Lung microvascular endothelial cell (primary cell): ENCODE measurements around the gene RXRB. TPM values are rescaled to one million over a fixed set of nuclear protein-coding genes. Genes with fewer than 3 reads are reported as not detected.

Experiments
- DNase-seq, 2 donors: peaks; one replicate each; pipeline versions ENCODE4 v3.0.0 to v3.0.0-alpha.2; 2010; ENCODE audit warnings: low read depth in 2 of 2
- total RNA-seq: library from RNA; depleted of rRNA; stranded (reverse); fragments of >200 nt; gene quantifications from 2 replicates; pipeline ENCODE4 v1.2.1, GENCODE V29; 2014

RXRB gene
- total RNA-seq, 1 donor from 2014 or later, result 18.3 TPM

DNA sequence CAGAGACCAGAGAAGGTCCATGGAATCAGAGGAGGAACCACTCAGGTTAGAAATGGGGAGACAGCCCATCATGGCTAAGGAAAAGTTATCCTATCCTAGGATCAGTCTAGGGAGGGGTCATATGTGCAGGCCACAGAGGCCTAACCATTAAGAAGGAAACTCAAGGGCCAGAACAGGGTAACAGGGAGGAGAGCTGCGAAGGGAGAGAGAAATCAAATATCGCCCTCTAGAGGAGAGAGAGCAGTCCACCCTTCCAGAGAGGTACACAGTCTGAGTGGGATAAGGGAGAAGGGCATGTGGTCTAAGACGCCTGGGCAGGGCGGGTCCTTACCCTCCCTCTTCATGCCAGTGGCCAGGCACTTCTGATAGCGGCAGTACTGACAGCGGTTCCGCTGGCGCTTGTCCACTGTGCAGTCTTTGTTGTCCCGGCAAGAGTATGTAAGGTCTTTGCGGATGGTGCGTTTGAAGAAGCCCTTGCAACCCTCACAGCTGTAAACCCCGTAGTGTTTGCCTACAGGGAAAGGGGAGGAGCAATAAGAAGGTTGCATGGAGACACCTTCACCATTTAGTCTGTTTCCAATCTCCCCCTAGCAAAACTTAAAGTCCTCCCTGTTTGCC is 2.9 kb downstream of the RXRB start:
- DNase-seq, result peak; percentile 61 to 69

- no peak for DNase-seq
These were observed 4.9 kb downstream of the RXRB start for GRCh38 chr6:33195304-33196165.

- no peak for DNase-seq
These were observed 6.0 kb downstream of the RXRB start for GRCh38 chr6:33194431-33194979.

DNA sequence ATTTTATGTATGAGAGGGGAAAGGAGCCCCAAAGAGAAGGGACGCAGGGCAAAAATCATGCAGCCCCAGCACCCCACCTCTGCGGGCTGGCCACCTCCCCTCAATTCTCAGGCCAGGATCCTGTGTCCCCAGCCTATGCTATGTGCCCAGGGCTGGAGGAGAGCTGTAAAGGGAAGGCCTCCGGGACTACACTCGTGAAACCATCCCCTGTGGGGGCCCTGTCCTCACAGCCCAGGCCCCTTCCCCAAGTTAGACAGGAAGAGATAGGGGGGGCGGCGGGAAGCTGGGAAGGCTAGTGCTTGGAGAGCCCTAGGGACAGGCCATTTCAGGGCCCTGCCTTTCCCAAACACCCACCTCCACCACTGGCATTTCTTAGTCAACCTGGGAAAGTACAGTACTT is 6.8 kb downstream of the RXRB start:
- DNase-seq, result no peak

- DNase-seq, result no peak
These were observed 7.5 kb downstream of the RXRB start for GRCh38 chr6:33192671-33193602.

DNA sequence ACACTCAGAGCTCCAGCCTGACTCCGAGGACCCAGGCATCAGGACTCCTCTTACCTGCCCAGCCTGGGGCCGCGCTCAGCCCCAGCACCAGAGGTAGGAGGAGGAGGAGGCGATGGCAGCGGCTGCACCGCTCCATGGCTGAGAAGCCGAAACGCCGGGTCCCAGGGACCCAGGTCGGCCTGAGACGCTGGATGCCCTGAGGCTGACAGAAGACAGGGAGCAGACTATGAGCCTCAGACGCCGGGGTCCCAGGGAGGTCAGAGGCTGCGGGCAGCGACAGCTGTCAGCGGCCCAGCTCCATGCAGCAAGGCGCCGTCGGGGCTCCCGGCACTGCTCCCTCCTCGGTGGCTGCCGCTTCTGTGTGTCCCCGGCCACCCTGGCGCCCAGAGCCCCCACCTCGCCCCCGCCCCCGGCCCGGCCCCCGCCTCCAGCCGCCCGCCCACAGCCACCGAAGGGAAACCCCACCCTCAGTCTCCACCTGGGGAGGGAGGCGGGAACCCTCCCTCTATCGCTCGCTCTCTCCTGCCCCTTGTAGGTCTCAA is 8.3 kb downstream of the RXRB start, which contains the start of gene COL11A2:
Gene COL11A2 (minus strand): TSS at position 363 of the 542 bp plus-strand sequence. CDS start 227 bp downstream, at position 136.
- no peak for DNase-seq

GRCh38 chr6:33191383-33192104 is 8.9 kb downstream of the RXRB start:
- DNase-seq, result peak in 1 of 2 donors; percentile 58

- no peak for DNase-seq
These were observed 9.9 kb downstream of the RXRB start for GRCh38 chr6:33190504-33191107.

DNA sequence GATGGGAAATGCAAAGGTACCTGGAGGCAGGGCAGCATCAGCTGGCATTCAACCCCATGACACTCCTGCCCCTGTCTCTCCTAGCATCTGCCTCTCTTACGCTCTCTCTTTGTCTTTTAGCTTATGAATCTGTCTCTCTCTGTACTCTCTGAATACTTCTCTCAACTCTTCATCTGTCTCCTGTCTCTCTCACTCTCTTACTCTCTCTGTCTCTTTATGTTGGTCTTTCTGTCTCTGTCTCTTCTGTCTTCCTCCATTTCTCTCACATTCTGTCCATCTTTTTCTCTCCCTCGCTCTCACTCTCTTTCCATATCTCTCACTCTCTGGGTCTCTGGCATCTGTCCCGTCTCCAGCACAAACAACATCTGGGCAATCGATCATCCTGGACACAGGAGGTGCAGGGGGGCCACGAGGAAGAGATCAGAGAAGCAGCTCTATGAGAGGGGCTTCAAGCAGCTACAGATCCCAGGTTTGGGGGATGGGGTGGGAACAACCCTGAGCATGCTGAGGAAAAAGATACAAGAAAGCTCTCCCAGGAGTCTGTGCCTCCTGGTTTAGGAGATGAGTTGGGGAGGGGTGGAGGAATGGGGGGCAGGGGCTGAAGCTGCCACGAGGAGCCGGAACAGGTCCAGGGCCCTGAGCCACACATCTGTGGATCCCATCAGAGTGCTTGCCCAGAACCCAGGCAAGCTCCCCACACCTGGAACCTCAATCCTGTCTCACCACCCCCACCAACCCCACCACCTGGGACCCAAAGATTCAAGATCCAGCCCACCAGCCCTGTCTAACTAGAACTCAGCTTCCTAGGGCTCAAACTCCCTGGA is 10.6 kb downstream of the RXRB start:
- DNase-seq, result no peak

- no peak for DNase-seq
These were observed 11.3 kb downstream of the RXRB start for GRCh38 chr6:33189164-33189563.

DNA sequence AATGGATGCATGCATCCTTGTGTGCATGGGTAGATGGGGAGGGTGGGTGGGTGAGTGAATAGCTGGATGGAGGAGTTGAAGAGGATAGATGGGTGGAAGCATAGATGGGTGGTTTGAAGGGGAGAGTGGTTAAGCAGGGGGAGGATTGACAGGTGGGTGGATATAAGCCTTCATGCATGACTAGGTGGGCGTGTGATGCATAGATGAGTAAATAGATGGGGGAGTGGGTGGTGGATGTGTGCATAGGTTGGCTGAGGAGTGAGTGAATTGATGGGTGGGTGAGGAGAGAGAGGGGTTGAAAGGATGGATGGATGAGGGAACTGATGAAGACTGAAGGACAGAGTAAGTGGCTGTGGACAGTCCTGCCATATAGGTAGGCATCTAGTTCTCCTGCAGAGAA is 12.7 kb downstream of the RXRB start:
- no peak for DNase-seq

DNA sequence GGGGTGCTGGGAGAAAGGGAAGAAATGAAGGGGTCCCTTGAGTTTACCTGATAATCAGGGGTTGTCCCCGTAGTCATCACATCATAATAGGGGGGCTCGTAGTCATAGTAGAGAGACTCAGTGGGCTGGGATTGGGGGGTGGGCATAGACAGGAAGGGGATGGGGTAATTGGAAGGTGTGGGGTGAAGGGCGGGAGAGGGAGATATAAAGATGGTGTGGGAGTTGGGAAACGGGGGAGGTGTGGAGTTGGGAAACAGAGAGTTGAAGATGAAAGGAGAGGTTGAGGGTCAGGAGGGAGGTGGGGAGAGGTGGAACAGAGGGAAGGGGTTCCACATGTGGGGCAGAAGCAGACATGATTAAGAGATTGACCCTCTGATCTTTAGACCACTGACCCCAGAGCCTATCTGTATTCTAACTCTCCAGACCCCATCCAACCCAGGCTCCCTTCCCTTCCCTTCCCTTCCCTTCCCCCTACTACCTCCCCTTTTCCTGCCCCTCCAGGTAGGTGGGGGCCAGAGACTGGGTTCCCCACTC is 14.7 kb downstream of the RXRB start:
- DNase-seq, result no peak

DNA sequence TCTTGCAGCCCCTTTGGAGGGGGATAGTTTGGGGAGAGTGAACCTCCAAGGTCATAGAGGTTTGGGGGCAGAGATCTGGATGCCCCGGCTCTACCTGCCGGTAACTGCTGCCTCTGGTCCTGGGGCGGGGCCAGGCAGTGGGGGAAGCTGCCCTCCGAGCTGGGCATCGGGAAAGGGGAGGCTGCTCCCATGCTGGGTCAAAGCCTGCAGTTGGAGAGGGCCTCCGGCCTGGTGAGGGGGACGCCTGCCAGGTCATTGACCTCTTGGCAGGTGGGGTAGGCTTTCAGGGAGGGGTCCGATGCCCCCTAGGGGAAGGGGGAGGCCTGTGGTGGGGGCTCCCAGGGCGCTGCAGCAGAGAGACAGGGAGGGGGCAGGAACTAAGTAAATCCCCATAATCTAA is 15.3 kb downstream of the RXRB start:
- DNase-seq, result no peak

- peak in 1 of 2 donors; percentile 50 for DNase-seq
These were observed 17.3 kb downstream of the RXRB start for GRCh38 chr6:33183071-33183683.

- no peak for DNase-seq
These were observed 19.3 kb downstream of the RXRB start for GRCh38 chr6:33181141-33181540.

- no peak for DNase-seq
These were observed 21.6 kb downstream of the RXRB start for GRCh38 chr6:33178755-33179475.

- no peak for DNase-seq
These were observed 22.7 kb downstream of the RXRB start for GRCh38 chr6:33177552-33178446.
